ENCODE results near the gene GGNBP2. TPM values are rescaled to one million over a fixed set of nuclear protein-coding genes. Genes with fewer than 3 reads are reported as not detected.

The GGNBP2 gene
- polyA plus RNA-seq, 3 donors = 22.3 to 89.5 (median 31.5) TPM

DNA sequence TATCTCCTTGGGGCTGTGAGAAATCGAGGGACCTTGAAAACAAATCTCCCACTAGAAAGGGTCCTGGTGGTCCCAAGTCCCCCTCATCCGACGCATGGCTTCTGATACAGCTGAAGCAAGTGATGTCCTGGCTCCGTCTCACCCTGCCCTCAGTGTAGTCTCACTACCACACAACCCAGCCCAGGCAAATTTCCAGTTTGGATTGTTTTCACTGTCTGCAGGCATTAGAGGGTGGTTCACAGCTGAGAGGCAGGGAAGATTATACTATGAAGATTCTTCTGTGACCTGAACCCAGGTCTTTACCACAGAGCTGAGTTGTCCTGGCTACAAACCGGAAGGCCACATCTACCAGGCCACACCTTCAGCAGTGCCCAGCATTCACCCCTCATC, 40.6 kb upstream of the GGNBP2 start:
- H3K79me2 ChIP-seq (ENCODE audit: insufficient read depth, low read length) = no peaks in the 10 kb centered on the region
- no peak overlapping the region for H3K4me2 ChIP-seq (replicated peaks; ENCODE audit: extremely low read depth, low read length, poor library complexity, severe bottlenecking)
- no peaks in the 10 kb centered on the region for H3K4me1 ChIP-seq (ENCODE audit: control insufficient read depth in 1 of 2, insufficient read depth in 2 of 2, low read length in 2 of 2)
- no peak overlapping the region for H3K9ac ChIP-seq (ENCODE audit: insufficient read depth, low read length, poor library complexity, severe bottlenecking)
- no peak overlapping the region for H3K27ac ChIP-seq (ENCODE audit: low read depth in 1 of 2, low read length in 2 of 2)
- H3K36me3 ChIP-seq (replicated peaks in 1 of 2; ENCODE audit: control insufficient read depth in 1 of 2, insufficient read depth in 2 of 2, low read length in 2 of 2) = peaks cover 34 to 90% of the 10 kb centered on the region in 2 donors
- no peak overlapping the region for H2AFZ ChIP-seq (ENCODE audit: insufficient read depth, low read depth, low read length, poor library complexity, severe bottlenecking)
- no peaks in the 10 kb centered on the region for H3K27me3 Mint-ChIP-seq (ENCODE audit: low read depth in 3 of 3)
- WGBS (ENCODE audit: insufficient coverage) = no CpG with 5 or more reads among the region's 5 CpGs
- H3K27ac Mint-ChIP-seq = peak overlapping the region in 1 of 7 donors; percentile 19
- peaks cover 55 to 79% of the 10 kb centered on the region in 2 donors for H3K36me3 Mint-ChIP-seq
- TF ChIP-seq, protein P1, sequence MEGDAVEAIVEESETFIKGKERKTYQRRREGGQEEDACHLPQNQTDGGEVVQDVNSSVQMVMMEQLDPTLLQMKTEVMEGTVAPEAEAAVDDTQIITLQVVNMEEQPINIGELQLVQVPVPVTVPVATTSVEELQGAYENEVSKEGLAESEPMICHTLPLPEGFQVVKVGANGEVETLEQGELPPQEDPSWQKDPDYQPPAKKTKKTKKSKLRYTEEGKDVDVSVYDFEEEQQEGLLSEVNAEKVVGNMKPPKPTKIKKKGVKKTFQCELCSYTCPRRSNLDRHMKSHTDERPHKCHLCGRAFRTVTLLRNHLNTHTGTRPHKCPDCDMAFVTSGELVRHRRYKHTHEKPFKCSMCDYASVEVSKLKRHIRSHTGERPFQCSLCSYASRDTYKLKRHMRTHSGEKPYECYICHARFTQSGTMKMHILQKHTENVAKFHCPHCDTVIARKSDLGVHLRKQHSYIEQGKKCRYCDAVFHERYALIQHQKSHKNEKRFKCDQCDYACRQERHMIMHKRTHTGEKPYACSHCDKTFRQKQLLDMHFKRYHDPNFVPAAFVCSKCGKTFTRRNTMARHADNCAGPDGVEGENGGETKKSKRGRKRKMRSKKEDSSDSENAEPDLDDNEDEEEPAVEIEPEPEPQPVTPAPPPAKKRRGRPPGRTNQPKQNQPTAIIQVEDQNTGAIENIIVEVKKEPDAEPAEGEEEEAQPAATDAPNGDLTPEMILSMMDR (IDR thresholded peaks at IDR 0.05) = no peak
- no peak overlapping the region for H3K4me3 Mint-ChIP-seq
- no peaks in the 10 kb centered on the region for H3K9me3 Mint-ChIP-seq
- H3K4me1 Mint-ChIP-seq = no peaks in the 10 kb centered on the region
- H4K20me1 ChIP-seq (ENCODE audit: insufficient read depth, low read length) = no peaks in the 10 kb centered on the region
- H3K4me3 ChIP-seq (replicated peaks in 1 of 3; ENCODE audit: low read depth in 2 of 3, low read length in 3 of 3) = no peak overlapping the region
- intact Hi-C loops (cut with micrococcal nuclease) = no loop called here
- DNase-seq = no peak
- H3K9me3 ChIP-seq (replicated peaks in 1 of 2; ENCODE audit: control insufficient read depth in 1 of 2, insufficient read depth in 1 of 2, low read length in 2 of 2) = no peaks in the 10 kb centered on the region
- H3K27me3 ChIP-seq (ENCODE audit: control insufficient read depth in 2 of 2, insufficient read depth in 2 of 2, low read length in 2 of 2) = no peaks in the 10 kb centered on the region

DNA sequence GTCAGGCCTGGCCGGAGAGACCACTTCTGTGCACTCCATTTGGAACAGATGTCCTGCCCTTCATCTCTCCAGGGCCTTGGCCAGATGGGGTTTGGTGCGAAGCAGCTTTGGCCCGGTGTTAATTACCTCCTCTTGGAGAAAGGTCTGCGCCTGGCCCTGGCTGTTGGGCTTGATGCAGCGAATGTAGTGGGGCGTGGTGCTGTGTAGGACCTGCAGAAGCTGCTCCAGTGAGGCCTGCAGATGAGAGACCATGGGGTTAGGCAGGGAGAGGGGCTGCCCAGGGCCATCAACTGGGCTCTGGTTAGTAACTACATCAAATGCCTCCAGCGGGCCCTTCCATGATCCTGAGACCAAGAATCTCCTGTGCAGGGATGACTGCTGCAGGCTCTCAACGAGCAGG, 39.5 kb upstream of the GGNBP2 start:
- no peak overlapping the region for H3K4me3 Mint-ChIP-seq
- no peak overlapping the region for H3K4me3 ChIP-seq (replicated peaks in 1 of 3; ENCODE audit: low read depth in 2 of 3, low read length in 3 of 3)
- no peaks in the 10 kb centered on the region for H3K4me1 ChIP-seq (ENCODE audit: control insufficient read depth in 1 of 2, insufficient read depth in 2 of 2, low read length in 2 of 2)
- H3K27ac Mint-ChIP-seq = no peak overlapping the region
- no peaks in the 10 kb centered on the region for H3K79me2 ChIP-seq (ENCODE audit: insufficient read depth, low read length)
- 100% methylated on average over 4 of the region's 8 CpGs for WGBS (ENCODE audit: insufficient coverage)
- intact Hi-C loops (cut with micrococcal nuclease) = no loop called here
- H3K27me3 ChIP-seq (ENCODE audit: control insufficient read depth in 2 of 2, insufficient read depth in 2 of 2, low read length in 2 of 2) = no peaks in the 10 kb centered on the region
- no peaks in the 10 kb centered on the region for H3K9me3 Mint-ChIP-seq
- no peaks in the 10 kb centered on the region for H3K27me3 Mint-ChIP-seq (ENCODE audit: low read depth in 3 of 3)
- no peaks in the 10 kb centered on the region for H4K20me1 ChIP-seq (ENCODE audit: insufficient read depth, low read length)
- no peaks in the 10 kb centered on the region for H3K4me1 Mint-ChIP-seq
- peaks cover 62 to 82% of the 10 kb centered on the region in 2 donors for H3K36me3 Mint-ChIP-seq
- H3K27ac ChIP-seq (ENCODE audit: low read depth in 1 of 2, low read length in 2 of 2) = no peak overlapping the region
- H2AFZ ChIP-seq (ENCODE audit: insufficient read depth, low read depth, low read length, poor library complexity, severe bottlenecking) = no peak overlapping the region
- H3K9me3 ChIP-seq (replicated peaks in 1 of 2; ENCODE audit: control insufficient read depth in 1 of 2, insufficient read depth in 1 of 2, low read length in 2 of 2) = no peaks in the 10 kb centered on the region
- no peak overlapping the region for H3K9ac ChIP-seq (ENCODE audit: insufficient read depth, low read length, poor library complexity, severe bottlenecking)
- H3K36me3 ChIP-seq (replicated peaks in 1 of 2; ENCODE audit: control insufficient read depth in 1 of 2, insufficient read depth in 2 of 2, low read length in 2 of 2) = peaks cover 39 to 93% of the 10 kb centered on the region in 2 donors
- DNase-seq = no peak
- no peak overlapping the region for H3K4me2 ChIP-seq (replicated peaks; ENCODE audit: extremely low read depth, low read length, poor library complexity, severe bottlenecking)
- TF ChIP-seq, protein P1 (IDR thresholded peaks at IDR 0.05) = no peak

Measured in CD14-positive monocyte (primary cell).